ENCODE measurements around the gene VPS54.

Gene VPS54

GRCh38 chr2:63865159-63865799 lies 153.9 kb downstream of the VPS54 start:
- in situ Hi-C loops (cut with MboI; ENCODE audit: low sequenced_read_pairs, unreplicated experiment): no loop called here
- no peak for TF ChIP-seq CTCF (IDR thresholded peaks at IDR 0.05; ENCODE audit: borderline replicate concordance, control extremely low read depth, extremely low read depth, insufficient read depth, missing control alignments)
- no peak for DNase-seq (ENCODE audit: low spot score)

- in situ Hi-C loops (cut with MboI; ENCODE audit: low sequenced_read_pairs, unreplicated experiment): no loop called here
- TF ChIP-seq CTCF (IDR thresholded peaks at IDR 0.05; ENCODE audit: borderline replicate concordance, control extremely low read depth, extremely low read depth, insufficient read depth, missing control alignments): no peak
- DNase-seq (ENCODE audit: low spot score): no peak
These were observed 155.5 kb downstream of the VPS54 start for GRCh38 chr2:63863707-63864106.

GRCh38 chr2:63862806-63863205 lies 156.4 kb downstream of the VPS54 start:
- DNase-seq (ENCODE audit: low spot score): no peak
- no peak for TF ChIP-seq CTCF (IDR thresholded peaks at IDR 0.05; ENCODE audit: borderline replicate concordance, control extremely low read depth, extremely low read depth, insufficient read depth, missing control alignments)
- in situ Hi-C loops (cut with MboI; ENCODE audit: low sequenced_read_pairs, unreplicated experiment): no loop called here

GRCh38 chr2:63861220-63861822 lies 157.9 kb downstream of the VPS54 start:
- in situ Hi-C loops (cut with MboI; ENCODE audit: low sequenced_read_pairs, unreplicated experiment): no loop called here
- DNase-seq (ENCODE audit: low spot score): peak; percentile 25
- no peak for TF ChIP-seq CTCF (IDR thresholded peaks at IDR 0.05; ENCODE audit: borderline replicate concordance, control extremely low read depth, extremely low read depth, insufficient read depth, missing control alignments)

- TF ChIP-seq CTCF (IDR thresholded peaks at IDR 0.05; ENCODE audit: borderline replicate concordance, control extremely low read depth, extremely low read depth, insufficient read depth, missing control alignments): no peak
- DNase-seq (ENCODE audit: low spot score): no peak
- in situ Hi-C loops (cut with MboI; ENCODE audit: low sequenced_read_pairs, unreplicated experiment): loop anchor here (10.0 kb wide), 1 partner anchor 163 kb away; no protein-coding TSS in a partner anchor
These were observed 160.9 kb downstream of the VPS54 start for GRCh38 chr2:63858291-63858690.

GRCh38 chr2:63856303-63856603 lies 163.0 kb downstream of the VPS54 start:
- in situ Hi-C loops (cut with MboI; ENCODE audit: low sequenced_read_pairs, unreplicated experiment): loop anchor here (10.0 kb wide), 1 partner anchor 161 kb away; no protein-coding TSS in a partner anchor
- no peak for TF ChIP-seq CTCF (IDR thresholded peaks at IDR 0.05; ENCODE audit: borderline replicate concordance, control extremely low read depth, extremely low read depth, insufficient read depth, missing control alignments)
- no peak for DNase-seq (ENCODE audit: low spot score)
